ENCODE data around the gene ST13. TPM values are rescaled to one million over a fixed set of nuclear protein-coding genes. Genes with fewer than 3 reads are reported as not detected.
"Not testable (repeated sequence)": the region's sequence is repeated elsewhere in the genome, so short reads cannot be mapped to it uniquely, and the experiment has no call there.

ST13 gene
- total RNA-seq, 1 donor from 2014 or later = 303 TPM

DNA sequence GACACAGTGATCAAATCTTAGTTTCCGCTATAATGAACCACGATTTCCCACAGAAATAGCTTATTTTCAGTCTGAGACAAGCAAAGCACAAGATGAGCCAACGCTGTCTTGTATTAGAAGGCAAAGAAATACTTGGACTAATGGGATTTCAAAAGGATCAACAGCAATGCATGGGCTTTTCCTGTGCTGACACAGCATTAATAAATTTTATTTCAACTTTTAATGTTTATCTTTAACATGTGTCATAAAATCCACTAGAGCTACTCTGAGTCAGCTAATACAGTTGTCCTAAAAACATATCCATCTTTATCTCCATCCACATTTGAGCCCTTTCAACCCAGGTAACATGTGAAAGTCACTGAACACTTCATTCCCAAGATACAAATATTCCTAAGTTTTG is 21.8 kb downstream of the ST13 start:
- H3K36me3 Mint-ChIP-seq (ENCODE audit: low read depth) = peaks cover 6% of the 10 kb centered on the region
- no peaks in the 10 kb centered on the region for H3K4me1 Mint-ChIP-seq
- no peaks in the 10 kb centered on the region for H3K27me3 Mint-ChIP-seq (ENCODE audit: low read depth)
- H3K27ac Mint-ChIP-seq (ENCODE audit: unreplicated experiment) = no peak overlapping the region
- TF ChIP-seq, protein P1, sequence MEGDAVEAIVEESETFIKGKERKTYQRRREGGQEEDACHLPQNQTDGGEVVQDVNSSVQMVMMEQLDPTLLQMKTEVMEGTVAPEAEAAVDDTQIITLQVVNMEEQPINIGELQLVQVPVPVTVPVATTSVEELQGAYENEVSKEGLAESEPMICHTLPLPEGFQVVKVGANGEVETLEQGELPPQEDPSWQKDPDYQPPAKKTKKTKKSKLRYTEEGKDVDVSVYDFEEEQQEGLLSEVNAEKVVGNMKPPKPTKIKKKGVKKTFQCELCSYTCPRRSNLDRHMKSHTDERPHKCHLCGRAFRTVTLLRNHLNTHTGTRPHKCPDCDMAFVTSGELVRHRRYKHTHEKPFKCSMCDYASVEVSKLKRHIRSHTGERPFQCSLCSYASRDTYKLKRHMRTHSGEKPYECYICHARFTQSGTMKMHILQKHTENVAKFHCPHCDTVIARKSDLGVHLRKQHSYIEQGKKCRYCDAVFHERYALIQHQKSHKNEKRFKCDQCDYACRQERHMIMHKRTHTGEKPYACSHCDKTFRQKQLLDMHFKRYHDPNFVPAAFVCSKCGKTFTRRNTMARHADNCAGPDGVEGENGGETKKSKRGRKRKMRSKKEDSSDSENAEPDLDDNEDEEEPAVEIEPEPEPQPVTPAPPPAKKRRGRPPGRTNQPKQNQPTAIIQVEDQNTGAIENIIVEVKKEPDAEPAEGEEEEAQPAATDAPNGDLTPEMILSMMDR (conservative IDR thresholded peaks at IDR 0.05) = no peak
- DNase-seq (ENCODE audit: low read depth, low spot score) = no peak
- H3K4me3 Mint-ChIP-seq = no peak overlapping the region
- H3K9me3 Mint-ChIP-seq = no peaks in the 10 kb centered on the region

DNA sequence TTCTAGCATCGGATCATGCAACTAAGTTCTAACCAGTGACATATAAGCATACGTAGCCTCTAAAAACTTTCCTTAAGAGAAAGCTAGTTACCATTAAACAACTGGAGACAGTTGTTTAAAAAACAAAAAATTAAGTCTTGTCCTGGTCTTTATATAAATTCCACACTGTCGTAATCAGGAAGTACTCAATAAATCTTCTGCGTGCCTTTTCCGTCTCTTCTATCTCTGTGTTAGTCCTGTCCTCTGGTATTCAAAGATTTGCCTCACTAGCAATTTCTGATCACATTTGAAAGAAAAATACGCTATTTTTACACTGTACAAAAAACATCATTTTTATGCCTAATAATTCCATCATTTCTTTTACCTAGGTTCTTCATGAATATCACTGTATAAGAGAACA is 27.3 kb downstream of the ST13 start:
- DNase-seq (ENCODE audit: low read depth, low spot score) = no peak
- H3K27me3 Mint-ChIP-seq (ENCODE audit: low read depth) = no peaks in the 10 kb centered on the region
- no peak overlapping the region for H3K4me3 Mint-ChIP-seq
- TF ChIP-seq, protein P1 (conservative IDR thresholded peaks at IDR 0.05) = no peak
- H3K9me3 Mint-ChIP-seq = no peaks in the 10 kb centered on the region
- no peaks in the 10 kb centered on the region for H3K4me1 Mint-ChIP-seq
- H3K27ac Mint-ChIP-seq (ENCODE audit: unreplicated experiment) = no peak overlapping the region
- peaks cover 8% of the 10 kb centered on the region for H3K36me3 Mint-ChIP-seq (ENCODE audit: low read depth)

DNA sequence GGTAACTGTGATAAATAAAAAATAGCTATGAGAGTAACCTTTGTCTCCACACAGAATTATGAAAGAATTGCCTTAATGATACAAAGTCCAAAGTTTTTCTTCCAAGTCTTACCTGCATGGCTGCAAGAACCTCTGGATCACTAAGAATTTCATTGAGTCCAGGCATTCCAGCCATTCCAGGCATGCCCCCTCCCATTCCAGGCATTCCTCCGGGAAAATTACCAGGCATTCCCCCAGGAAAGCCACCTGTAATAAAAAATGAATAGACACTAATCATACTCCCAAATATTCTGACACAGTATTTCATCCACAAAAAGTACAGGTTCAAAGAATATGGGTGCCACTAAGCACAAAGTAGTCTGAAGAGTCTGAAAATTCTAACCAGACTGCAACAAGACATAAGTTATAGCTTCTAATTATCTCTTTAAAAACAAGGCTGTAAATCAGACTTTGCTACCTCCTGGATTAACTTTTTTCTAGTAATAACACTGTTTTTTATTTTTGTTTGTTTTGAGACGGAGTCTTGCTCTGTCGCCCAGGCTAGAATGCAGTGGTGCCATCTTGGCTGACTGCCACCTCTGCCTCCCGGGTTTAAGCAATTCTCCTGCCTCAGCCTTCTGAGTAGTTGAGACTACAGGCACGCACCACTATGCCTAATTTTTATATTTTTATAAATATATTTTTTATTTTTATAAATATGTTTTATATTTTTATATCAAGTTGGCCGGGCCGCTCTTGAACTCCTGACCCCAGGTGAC is 29.3 kb downstream of the ST13 start:
- Mint-ChIP-seq H3K9me3 (no peaks in the 10 kb centered on the region), H3K27me3 (ENCODE audit: low read depth) (no peaks in the 10 kb centered on the region), H3K4me1 (no peaks in the 10 kb centered on the region), H3K4me3 (no peak overlapping the region), H3K27ac (ENCODE audit: unreplicated experiment) (no peak overlapping the region), H3K36me3 (ENCODE audit: low read depth) (peaks cover 5% of the 10 kb centered on the region)
- TF ChIP-seq, protein P1 (conservative IDR thresholded peaks at IDR 0.05) = no peak
- no peak for DNase-seq (ENCODE audit: low read depth, low spot score)

DNA sequence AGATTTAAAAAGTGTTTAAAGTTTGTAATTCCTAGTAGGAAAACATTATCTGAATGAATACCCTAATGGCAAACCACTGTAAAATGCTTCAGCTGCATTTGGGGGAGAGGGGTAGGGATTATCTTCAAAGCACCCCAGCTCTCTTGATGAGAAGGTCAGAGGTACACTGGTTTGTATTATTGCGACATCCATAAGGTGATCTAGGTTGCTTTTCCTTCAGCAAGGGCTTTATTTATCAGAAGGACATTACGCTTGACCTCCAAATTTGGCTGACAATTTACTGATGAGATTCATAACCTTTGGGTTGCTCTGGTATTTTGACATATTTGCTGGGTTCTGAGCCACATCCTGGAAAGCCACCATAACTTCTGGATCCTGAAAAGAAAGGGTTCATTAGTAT is 30.1 kb downstream of the ST13 start:
- not testable (repeated sequence) for H3K27me3 Mint-ChIP-seq (ENCODE audit: low read depth); H3K4me1 Mint-ChIP-seq; H3K9me3 Mint-ChIP-seq; DNase-seq (ENCODE audit: low read depth, low spot score); H3K27ac Mint-ChIP-seq (ENCODE audit: unreplicated experiment); H3K36me3 Mint-ChIP-seq (ENCODE audit: low read depth); H3K4me3 Mint-ChIP-seq

DNA sequence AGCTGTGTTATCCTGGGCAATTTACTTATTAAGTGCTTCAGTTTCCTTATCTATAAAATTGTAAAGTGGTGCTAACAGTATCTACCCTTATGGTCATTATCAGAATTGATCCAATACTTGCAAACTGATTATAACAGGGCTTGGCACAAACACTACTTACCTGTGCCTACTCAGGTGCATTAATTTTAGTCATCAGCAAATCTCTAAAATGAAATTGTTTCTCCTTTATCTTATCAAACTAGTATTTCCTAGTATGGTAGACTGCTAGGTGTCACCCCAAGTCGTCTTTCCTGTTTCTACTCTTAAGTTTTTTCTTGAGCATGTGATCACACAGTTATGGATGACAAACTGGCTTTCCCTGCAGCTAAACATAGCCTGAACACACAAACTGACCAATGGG is 33.0 kb downstream of the ST13 start:
- peaks cover 2% of the 10 kb centered on the region for H3K36me3 Mint-ChIP-seq (ENCODE audit: low read depth)
- no peak overlapping the region for H3K27ac Mint-ChIP-seq (ENCODE audit: unreplicated experiment)
- H3K4me1 Mint-ChIP-seq = peaks cover 14% of the 10 kb centered on the region
- no peaks in the 10 kb centered on the region for H3K27me3 Mint-ChIP-seq (ENCODE audit: low read depth)
- no peaks in the 10 kb centered on the region for H3K9me3 Mint-ChIP-seq
- no peak overlapping the region for H3K4me3 Mint-ChIP-seq
- no peak for DNase-seq (ENCODE audit: low read depth, low spot score)
- TF ChIP-seq, protein P1 (conservative IDR thresholded peaks at IDR 0.05) = no peak

DNA sequence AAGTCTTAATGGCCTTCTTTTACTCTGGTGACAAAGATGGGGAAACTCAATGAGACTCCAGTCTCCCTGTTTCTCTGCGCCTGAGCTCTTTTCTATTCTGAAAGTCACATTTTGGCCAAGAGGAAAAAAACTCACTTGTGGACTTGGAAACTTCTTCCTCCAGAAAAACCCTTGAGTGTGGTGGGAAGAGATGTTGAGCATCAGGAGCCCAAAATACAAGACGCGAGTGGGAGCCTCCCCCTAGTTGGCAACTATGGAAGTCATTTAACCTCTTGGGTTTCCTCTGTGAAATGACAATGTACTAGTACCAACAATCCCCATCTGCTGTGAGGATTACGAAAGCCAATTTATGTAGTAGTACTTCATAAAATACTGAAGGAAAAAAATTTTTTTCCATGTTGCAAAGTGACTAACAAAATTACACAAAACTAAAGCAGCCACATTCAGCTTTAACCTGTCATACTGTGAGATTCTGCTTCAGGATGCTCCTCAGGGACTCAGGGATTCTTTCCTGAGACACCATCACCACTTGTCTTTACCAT is 36.8 kb downstream of the ST13 start:
- no peak for DNase-seq (ENCODE audit: low read depth, low spot score)
- peak overlapping the region; percentile 98 for H3K4me3 Mint-ChIP-seq
- no peaks in the 10 kb centered on the region for H3K9me3 Mint-ChIP-seq
- TF ChIP-seq, protein P1 (conservative IDR thresholded peaks at IDR 0.05) = no peak
- peaks cover 29% of the 10 kb centered on the region for H3K4me1 Mint-ChIP-seq
- no peak overlapping the region for H3K27ac Mint-ChIP-seq (ENCODE audit: unreplicated experiment)
- H3K27me3 Mint-ChIP-seq (ENCODE audit: low read depth) = no peaks in the 10 kb centered on the region
- H3K36me3 Mint-ChIP-seq (ENCODE audit: low read depth) = peaks cover 4% of the 10 kb centered on the region
